Activated CD4-positive, alpha-beta T cell treated with anti-CD3 and anti-CD28 coated beads, Interleukin-2, amount 50 U/mL, for 48 hours (primary cell): ENCODE measurements around the gene DAB2IP.

ENCODE experiments used
- DNase-seq, 2 experiments: peaks; one replicate each; pipeline ENCODE4 v3.0.0-alpha.2; 2020

DAB2IP gene

GRCh38 chr9:121821326-121821725 is 169.9 kb downstream of the DAB2IP start:
- no peak for DNase-seq

- no peak for DNase-seq
Measured at GRCh38 chr9:121822093-121823085, 171.0 kb downstream of the DAB2IP start.

GRCh38 chr9:121823451-121824169 is 172.2 kb downstream of the DAB2IP start:
- DNase-seq, result no peak

- DNase-seq, result no peak
Measured at GRCh38 chr9:121824651-121825030, 173.2 kb downstream of the DAB2IP start.

GRCh38 chr9:121825031-121825691 is 173.7 kb downstream of the DAB2IP start:
- no peak for DNase-seq

- DNase-seq, result no peak
Measured at GRCh38 chr9:121826711-121827110, 175.3 kb downstream of the DAB2IP start.

GRCh38 chr9:121827251-121827967 is 176.0 kb downstream of the DAB2IP start:
- DNase-seq, result no peak

- no peak for DNase-seq
Measured at GRCh38 chr9:121830441-121831140, 179.2 kb downstream of the DAB2IP start.

- DNase-seq, result no peak
Measured at GRCh38 chr9:121831869-121832268, 180.4 kb downstream of the DAB2IP start.

- DNase-seq, result no peak
Measured at GRCh38 chr9:121833061-121833460, 181.6 kb downstream of the DAB2IP start.
